Left renal cortex interstitium (tissue), 4 donors: ENCODE measurements around the gene ALG9. TPM values are rescaled to one million over a fixed set of nuclear protein-coding genes. Genes with fewer than 3 reads are reported as not detected.

Experiments
- DNase-seq, 4 donors: peaks; one replicate each; pipeline ENCODE4 v3.0.0-alpha.2; 2013; ENCODE audit warnings: low read depth in 4 of 4, low spot score in 2 of 4, missing footprints in 1 of 4
- polyA plus RNA-seq, 4 donors: library from polyadenylated mRNA; unstranded; fragments of 120-200 nt; gene quantifications; one replicate each; pipeline ENCODE4 v1.2.1, GENCODE V29; 2013; ENCODE audit not compliant: insufficient read length in 4 of 4

The ALG9 gene
- polyA plus RNA-seq, 4 donors: 38.2 to 47.6 (median 42.6) TPM

GRCh38 chr11:111736621-111737443 is 134.5 kb downstream of the ALG9 start:
- no peak for DNase-seq

Other genes with a start within 250 kb of the ALG9 start
- gene PPP2R1B, start 105.2 kb downstream of the ALG9 start, polyA plus RNA-seq: 10 to 100 TPM; 19.2 to 26.6 (median 19.6) TPM
- gene FDXACB1, start 7.6 kb upstream of the ALG9 start, polyA plus RNA-seq: 1 to 10 TPM; 5.1 to 6.1 (median 5.6) TPM
- 10 to 100 TPM; 39.9 to 51.3 (median 43.6) TPM for gene CFAP68, start 8.0 kb upstream of the ALG9 start, polyA plus RNA-seq
- 10 to 100 TPM; 46.4 to 69.2 (median 52.6) TPM for gene CRYAB, start 40.2 kb upstream of the ALG9 start, polyA plus RNA-seq
- gene HSPB2, start 41.2 kb upstream of the ALG9 start, polyA plus RNA-seq: 1 to 10 TPM; 1.8 to 3.1 (median 2.3) TPM
- 10 to 100 TPM in 3 of 4 donors, 1 to 10 TPM in 1; 9.7 to 14.4 (median 12.9) TPM for gene C11orf52, start 47.3 kb upstream of the ALG9 start, polyA plus RNA-seq
- gene DIXDC1, start 65.8 kb upstream of the ALG9 start, polyA plus RNA-seq: 10 to 100 TPM; 19.2 to 20.7 (median 20.0) TPM
- 10 to 100 TPM; 46.3 to 56.9 (median 48.9) TPM for gene DLAT, start 153.8 kb upstream of the ALG9 start, polyA plus RNA-seq
- 10 to 100 TPM in 3 of 4 donors, 1 to 10 TPM in 1; 7.6 to 13.7 (median 11.0) TPM for gene PIH1D2, start 202.4 kb upstream of the ALG9 start, polyA plus RNA-seq
- gene NKAPD1, start 202.7 kb upstream of the ALG9 start, polyA plus RNA-seq: 10 to 100 TPM; 48.8 to 61.1 (median 55.4) TPM
- 10 to 100 TPM; 65.0 to 88.9 (median 76.5) TPM for gene TIMM8B, start 215.2 kb upstream of the ALG9 start, polyA plus RNA-seq
- 100 to 1,000 TPM; 162 to 223 (median 180) TPM for gene SDHD, start 215.3 kb upstream of the ALG9 start, polyA plus RNA-seq